K562 treated with DMSO at 1 percent for 48 hours (cell line): Measurements from ENCODE around the gene LCE1A. TPM values are rescaled to one million over a fixed set of nuclear protein-coding genes. Genes with fewer than 3 reads are reported as not detected.

ENCODE experiments used
- total RNA-seq: library from RNA; unstranded; fragments of 300-600 nt; gene quantifications from 2 replicates; pipeline ENCODE4 v1.2.3, GENCODE V29; 2022; ENCODE audit warnings: low replicate concordance; ENCODE audit errors: extremely low read depth

The LCE1A gene
- not detected in 2 replicates for total RNA-seq

DNA sequence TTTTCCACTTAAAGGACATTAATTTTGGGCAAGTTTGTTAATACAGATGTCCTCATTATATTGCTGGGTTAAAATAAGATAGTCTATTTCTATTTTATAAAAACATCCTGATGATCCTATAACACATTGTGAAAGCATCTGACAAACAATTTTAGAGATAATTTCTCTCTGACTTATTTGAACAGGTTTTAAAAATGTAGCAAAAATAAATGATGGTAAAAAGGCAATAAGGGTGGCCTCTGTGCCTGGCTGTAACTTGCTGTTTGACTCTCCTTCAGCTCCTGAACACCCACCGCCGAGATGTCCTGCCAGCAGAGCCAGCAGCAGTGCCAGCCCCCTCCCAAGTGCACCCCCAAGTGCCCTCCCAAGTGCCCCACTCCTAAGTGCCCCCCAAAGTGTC, at the start of gene LCE1A:
Gene LCE1A, plus strand, starts transcription at position 301 of the 400 bp plus-strand sequence. Its CDS starts 0 bp downstream, at position 301.

DNA sequence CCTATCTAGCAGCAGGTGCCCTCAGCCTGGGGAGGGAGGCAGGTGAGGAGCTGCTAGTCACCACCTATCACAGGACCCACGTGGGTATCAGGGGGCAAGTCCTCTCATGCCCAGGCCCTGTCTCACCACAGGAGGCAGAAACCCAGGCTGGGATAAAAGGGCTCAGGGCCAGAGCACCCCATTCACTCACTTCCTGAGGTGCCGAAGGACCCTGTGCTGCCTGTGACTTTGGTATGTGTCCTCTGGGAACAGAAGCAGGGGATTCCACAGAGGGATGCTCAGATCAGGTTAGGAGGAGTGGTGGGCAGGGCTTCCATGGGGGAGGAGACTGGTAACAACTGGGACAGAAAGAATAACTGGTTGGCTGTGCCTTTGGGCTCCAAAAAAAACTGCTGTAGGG, 41.2 kb upstream of the LCE1A start, which contains the start of gene LCE1E:
Gene LCE1E, plus strand, starts transcription at position 181 of the 400 bp plus-strand sequence. CDS start 1,043 bp downstream, outside the sequence.

DNA sequence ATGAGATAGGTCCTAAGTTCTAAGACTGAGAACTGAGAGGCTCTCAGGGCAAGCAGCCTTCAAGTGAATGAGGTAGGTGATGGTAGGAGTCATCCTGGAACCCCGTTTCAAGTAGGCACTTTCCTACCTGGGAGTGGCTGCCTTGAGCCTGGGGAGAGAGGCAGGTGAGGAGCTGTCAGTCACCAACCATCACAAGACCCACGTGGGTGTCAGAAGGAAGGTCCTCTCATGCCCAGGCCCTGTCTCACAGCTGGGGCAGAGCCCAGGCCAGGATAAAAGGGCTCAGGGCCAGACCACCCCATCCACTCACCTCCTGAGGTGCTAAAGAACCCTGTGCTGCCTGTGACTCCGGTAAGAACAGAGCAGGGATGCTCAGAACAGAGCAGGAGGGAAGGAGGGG, 30.9 kb upstream of the LCE1A start, which contains the start of gene LCE1D:
Gene LCE1D, plus strand, starts transcription at position 301 of the 400 bp plus-strand sequence. CDS start 1,074 bp downstream, outside the sequence.

DNA sequence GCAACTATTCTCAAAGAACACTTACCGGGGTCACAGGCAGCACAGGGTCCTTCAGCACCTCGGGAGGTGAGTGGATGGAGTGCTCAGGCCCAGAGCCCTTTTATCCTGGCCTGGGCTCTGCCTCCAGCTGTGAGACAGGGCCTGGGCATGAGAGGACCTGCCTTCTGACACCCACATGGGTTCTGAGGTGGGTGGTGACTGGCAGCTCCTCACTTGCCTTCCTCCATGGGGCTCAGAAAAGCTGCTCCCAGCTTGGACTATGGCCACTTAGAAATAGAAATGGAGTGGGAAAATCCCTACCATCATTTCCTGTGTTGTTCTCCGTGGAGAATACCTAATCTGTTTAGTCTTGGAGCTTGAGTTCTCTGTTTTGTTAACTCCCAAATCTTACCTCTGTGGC, 20.7 kb upstream of the LCE1A start, which contains the start of gene LCE1C:
Gene LCE1C, minus strand, starts transcription at position 76 of the 400 bp plus-strand sequence. CDS start 1,173 bp downstream, outside the sequence.

DNA sequence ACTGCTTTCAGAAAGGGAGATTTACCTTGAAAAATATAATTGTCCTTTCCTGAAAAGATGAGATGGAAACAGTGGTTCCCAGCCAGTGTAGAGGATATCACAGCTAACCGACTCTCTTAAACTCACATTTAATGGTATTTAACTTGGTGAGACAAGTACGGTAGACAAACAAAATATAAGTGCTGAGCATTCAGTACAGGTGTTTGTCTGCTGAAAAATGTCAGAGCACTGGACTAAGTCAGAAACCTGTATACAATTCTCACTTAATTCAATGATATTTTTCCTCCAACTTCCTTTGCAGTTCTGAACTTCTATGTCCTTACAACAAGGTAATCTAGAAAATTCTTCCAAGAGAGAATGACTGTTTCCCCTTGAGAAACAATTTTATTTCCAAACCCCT, 15.6 kb upstream of the LCE1A start, which contains the start of gene LCE1B:
Gene LCE1B, plus strand, starts transcription at position 301 of the 400 bp plus-strand sequence. CDS start 476 bp downstream, outside the sequence.

DNA sequence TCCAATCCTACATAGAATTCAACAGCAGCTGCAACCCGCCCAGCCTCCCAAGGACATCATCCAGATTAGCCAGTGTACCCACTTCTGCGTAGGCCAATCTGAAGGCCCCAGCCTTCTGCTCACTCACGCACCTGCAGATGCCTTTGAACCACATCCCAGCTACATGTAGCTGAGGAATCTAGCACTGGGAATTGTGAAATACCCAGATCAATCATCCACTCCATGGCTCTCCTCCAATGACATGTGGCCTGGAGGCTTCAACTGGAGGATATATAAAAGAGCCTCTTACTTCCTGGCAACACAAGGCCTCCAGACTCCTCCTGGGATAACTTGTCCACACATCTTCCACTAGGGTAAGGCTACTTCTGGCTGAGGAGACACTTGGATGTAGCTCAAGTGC, 15.3 kb downstream of the LCE1A start, which contains the start of gene LCE6A:
Gene LCE6A, plus strand, starts transcription at position 301 of the 400 bp plus-strand sequence. CDS start 665 bp downstream, outside the sequence.

DNA sequence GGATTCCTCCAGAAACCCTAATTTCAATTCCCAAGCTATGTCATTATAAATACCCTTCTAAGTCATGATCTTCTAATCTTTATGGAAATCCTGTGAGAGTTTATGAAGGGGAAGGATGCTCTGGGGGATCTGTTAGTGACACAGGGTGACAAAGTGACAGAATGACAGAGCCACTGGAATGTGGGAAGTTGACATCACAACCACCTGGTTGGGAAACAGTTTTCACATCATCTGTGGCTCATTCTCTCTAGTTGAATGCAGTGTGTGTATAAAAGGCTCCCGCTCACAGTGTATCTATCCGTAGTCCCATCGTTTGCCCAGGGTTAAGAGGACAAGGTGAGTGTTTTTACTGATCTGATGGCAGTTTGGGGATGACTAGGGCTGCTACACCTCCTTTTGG, 32.4 kb downstream of the LCE1A start, which contains the start of gene LCE7A:
Gene LCE7A, plus strand, starts transcription at position 301 of the 400 bp plus-strand sequence. CDS start 702 bp downstream, outside the sequence.

Other genes with a start within 250 kb of the LCE1A start
- gene LCE3D, start 247.0 kb upstream of the LCE1A start, total RNA-seq: not detected in 2 replicates
- gene LCE3C, start 227.2 kb upstream of the LCE1A start, total RNA-seq: not detected in 2 replicates
- gene LCE3B, start 213.7 kb upstream of the LCE1A start, total RNA-seq: not detected in 2 replicates
- gene LCE3A, start 204.4 kb upstream of the LCE1A start, total RNA-seq: not detected in 2 replicates
- not detected in 2 replicates for gene LCE2D, start 164.1 kb upstream of the LCE1A start, total RNA-seq
- gene LCE2C, start 152.2 kb upstream of the LCE1A start, total RNA-seq: not detected in 2 replicates
- not detected in 2 replicates for gene LCE2B, start 141.3 kb upstream of the LCE1A start, total RNA-seq
- gene LCE2A, start 129.1 kb upstream of the LCE1A start, total RNA-seq: not detected in 2 replicates
- not detected in 2 replicates for gene LCE4A, start 119.3 kb upstream of the LCE1A start, total RNA-seq
- not detected in 2 replicates for gene KPRP, start 69.4 kb upstream of the LCE1A start, total RNA-seq
- gene LCE1F, start 52.3 kb upstream of the LCE1A start, total RNA-seq: not detected in 2 replicates
- not detected in 2 replicates for gene LCE1E, start 41.2 kb upstream of the LCE1A start, total RNA-seq
- gene LCE1D, start 30.8 kb upstream of the LCE1A start, total RNA-seq: not detected in 2 replicates
- gene LCE1C, start 20.8 kb upstream of the LCE1A start, total RNA-seq: not detected in 2 replicates
- not detected in 2 replicates for gene LCE1B, start 15.5 kb upstream of the LCE1A start, total RNA-seq
- not detected in 2 replicates for gene LCE6A, start 15.4 kb downstream of the LCE1A start, total RNA-seq
- gene LCE7A, start 32.5 kb downstream of the LCE1A start, total RNA-seq: not detected in 2 replicates
- gene SMCP, start 50.8 kb downstream of the LCE1A start, total RNA-seq: not detected in 2 replicates
- gene IVL, start 81.1 kb downstream of the LCE1A start, total RNA-seq: not detected in 2 replicates
- gene SPRR5, start 119.7 kb downstream of the LCE1A start, total RNA-seq: not detected in 2 replicates
- not detected in 2 replicates for gene SPRR4, start 143.2 kb downstream of the LCE1A start, total RNA-seq
- not detected in 2 replicates for gene SPRR1A, start 156.6 kb downstream of the LCE1A start, total RNA-seq
- not detected in 2 replicates for gene SPRR3, start 174.3 kb downstream of the LCE1A start, total RNA-seq
- not detected in 2 replicates for gene SPRR1B, start 203.7 kb downstream of the LCE1A start, total RNA-seq
- gene SPRR2D, start 213.6 kb downstream of the LCE1A start, total RNA-seq: not detected in 2 replicates
- not detected in 2 replicates for gene SPRR2A, start 230.0 kb downstream of the LCE1A start, total RNA-seq
- gene SPRR2B, start 244.1 kb downstream of the LCE1A start, total RNA-seq: not detected in 2 replicates